Measurements from ENCODE around the gene BRAF.
"Not testable (repeated sequence)": the region's sequence is repeated elsewhere in the genome, so short reads cannot be mapped to it uniquely, and the experiment has no call there.

The BRAF gene

DNA sequence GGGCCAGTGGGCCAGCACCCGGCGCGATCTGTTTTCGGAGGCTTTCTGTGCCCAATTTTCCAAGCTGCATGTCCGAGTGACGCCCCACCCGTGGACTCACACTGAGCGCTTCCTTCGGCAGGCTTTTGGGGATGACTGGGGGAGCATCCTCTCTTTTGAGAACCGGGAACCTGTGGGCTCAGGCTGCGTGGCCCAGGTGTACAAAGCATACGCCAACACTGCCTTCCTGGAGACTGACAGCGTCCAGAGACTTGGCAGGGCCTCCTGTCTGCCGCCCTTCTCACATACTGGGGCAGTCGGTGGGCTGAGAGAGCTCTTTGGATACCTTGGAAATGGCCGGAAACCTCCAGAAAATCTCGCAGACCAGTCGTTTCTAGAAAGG lies 251.0 kb downstream of the BRAF start:
- no peaks in the 10 kb centered on the region for H3K36me3 ChIP-seq (ENCODE audit: insufficient read depth, insufficient read length, low read length)
- H3K9me3 ChIP-seq (ENCODE audit: insufficient read depth, low read length) = no peaks in the 10 kb centered on the region
- TF ChIP-seq ZNF274 (IDR thresholded peaks at IDR 0.05; ENCODE audit: low read depth, low read length) (no peak), YY1 (IDR thresholded peaks at IDR 0.05; ENCODE audit: insufficient read depth, insufficient read length) (no peak), SUZ12 (IDR thresholded peaks at IDR 0.05; ENCODE audit: extremely low read depth, insufficient read depth, insufficient read length) (no peak)
- H3K4me1 ChIP-seq (ENCODE audit: insufficient read depth, insufficient read length) = peaks cover 5% of the 10 kb centered on the region
- peak overlapping the region; percentile 68 for H3K4me3 ChIP-seq (ENCODE audit: insufficient read length, low read depth)
- peaks cover 17% of the 10 kb centered on the region for H3K27me3 ChIP-seq (ENCODE audit: insufficient read depth, insufficient read length)
- peak overlapping the region; percentile 87 for H3K9ac ChIP-seq (ENCODE audit: insufficient read length, low read depth)
- no peak for DNase-seq (ENCODE audit: low read depth, low spot score)

DNA sequence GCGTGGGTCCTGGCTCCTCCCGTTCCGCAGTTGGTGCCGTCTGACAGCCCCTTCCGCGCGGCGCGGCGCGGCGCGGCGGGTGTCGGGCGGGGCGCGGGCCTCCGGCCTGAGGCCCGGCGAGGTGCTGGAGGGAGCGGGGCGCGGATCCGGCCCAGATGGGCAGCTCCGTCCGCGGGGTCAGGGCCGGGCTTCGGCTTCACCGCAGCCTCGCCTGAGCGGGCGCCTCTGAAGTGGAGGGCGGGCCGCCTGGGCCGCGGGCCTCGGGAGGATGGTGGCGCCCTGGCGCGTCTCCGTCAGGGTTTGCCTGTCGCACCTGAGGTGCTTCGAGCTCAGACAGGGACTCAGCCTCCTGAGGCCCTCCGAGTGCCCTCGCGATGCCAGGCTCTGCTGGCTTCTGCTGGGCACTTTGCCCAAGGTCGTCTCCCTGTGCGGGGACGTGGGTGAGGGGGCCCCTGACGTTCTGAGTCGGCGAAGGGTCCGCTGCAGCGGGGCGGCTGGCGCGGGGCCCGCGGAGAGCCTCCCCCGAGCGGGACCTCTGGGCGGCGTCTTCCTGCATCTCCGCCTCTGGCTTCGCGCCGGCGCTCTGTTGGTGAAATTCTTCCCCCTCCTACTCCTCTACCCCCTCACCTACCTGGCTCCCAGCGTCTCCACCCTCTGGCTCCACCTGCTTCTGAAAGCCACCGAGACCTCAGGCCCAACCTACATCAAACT lies 251.5 kb downstream of the BRAF start:
- H3K4me1 ChIP-seq (ENCODE audit: insufficient read depth, insufficient read length) = peaks cover 5% of the 10 kb centered on the region
- H3K36me3 ChIP-seq (ENCODE audit: insufficient read depth, insufficient read length, low read length) = no peaks in the 10 kb centered on the region
- TF ChIP-seq YY1 (IDR thresholded peaks at IDR 0.05; ENCODE audit: insufficient read depth, insufficient read length) = no peak
- TF ChIP-seq SUZ12 (IDR thresholded peaks at IDR 0.05; ENCODE audit: extremely low read depth, insufficient read depth, insufficient read length) = no peak
- TF ChIP-seq ZNF274 (IDR thresholded peaks at IDR 0.05; ENCODE audit: low read depth, low read length) = no peak
- peak overlapping the region; percentile 87 for H3K9ac ChIP-seq (ENCODE audit: insufficient read length, low read depth)
- H3K4me3 ChIP-seq (ENCODE audit: insufficient read length, low read depth) = peak overlapping the region; percentile 68
- H3K27me3 ChIP-seq (ENCODE audit: insufficient read depth, insufficient read length) = peaks cover 17% of the 10 kb centered on the region
- no peaks in the 10 kb centered on the region for H3K9me3 ChIP-seq (ENCODE audit: insufficient read depth, low read length)
- no peak for DNase-seq (ENCODE audit: low read depth, low spot score)

DNA sequence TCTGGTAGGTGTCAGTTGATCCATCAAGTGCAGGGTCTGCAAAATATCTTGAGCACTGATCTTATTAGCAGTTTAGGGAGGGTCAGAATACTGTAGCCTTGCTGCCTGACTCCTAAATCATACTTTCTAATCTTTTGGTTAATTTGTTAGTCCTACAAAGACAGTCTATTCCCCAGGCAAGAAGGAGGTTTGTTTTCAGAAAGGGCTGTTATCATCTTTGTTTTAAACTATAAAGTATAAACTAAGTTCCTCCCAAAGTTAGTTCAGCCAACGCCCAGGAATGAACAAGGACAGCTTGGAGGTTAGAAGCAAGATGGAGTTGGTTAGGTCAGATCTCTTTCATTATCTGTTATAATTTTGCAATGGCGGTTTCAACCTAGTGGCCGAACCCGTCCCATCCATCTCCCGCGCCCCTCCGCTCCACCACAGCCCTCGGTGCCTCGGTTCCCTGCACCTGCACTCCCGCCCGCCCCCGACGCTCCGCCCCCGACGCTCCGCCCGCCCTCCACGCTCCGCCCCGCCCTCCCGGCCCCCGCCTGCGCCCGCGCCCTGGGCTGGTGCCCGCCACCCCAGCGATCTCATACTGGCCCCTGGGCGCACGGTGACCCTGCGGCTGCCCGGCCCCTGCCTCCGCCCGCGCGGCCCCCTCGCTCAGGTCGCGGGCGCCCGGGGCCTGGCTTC lies 252.2 kb downstream of the BRAF start, which contains the start of gene ADCK2:
Gene ADCK2 (plus strand): TSS at position 564 of the 681 bp plus-strand sequence. CDS start 386 bp downstream, outside the sequence.
- H3K9ac ChIP-seq (ENCODE audit: insufficient read length, low read depth) = peak within 1 kb of the TSS; percentile 87
- H3K4me1 ChIP-seq (ENCODE audit: insufficient read depth, insufficient read length) = peaks cover 5% of the 10 kb centered on the region
- H3K36me3 ChIP-seq (ENCODE audit: insufficient read depth, insufficient read length, low read length) = no peaks in the 10 kb centered on the region
- peaks cover 17% of the 10 kb centered on the region for H3K27me3 ChIP-seq (ENCODE audit: insufficient read depth, insufficient read length)
- peak within 1 kb of the TSS; percentile 68 for H3K4me3 ChIP-seq (ENCODE audit: insufficient read length, low read depth)
- H3K9me3 ChIP-seq (ENCODE audit: insufficient read depth, low read length) = no peaks in the 10 kb centered on the region
- TF ChIP-seq ZNF274 (IDR thresholded peaks at IDR 0.05; ENCODE audit: low read depth, low read length) (no peak), SUZ12 (IDR thresholded peaks at IDR 0.05; ENCODE audit: extremely low read depth, insufficient read depth, insufficient read length) (no peak), YY1 (IDR thresholded peaks at IDR 0.05; ENCODE audit: insufficient read depth, insufficient read length) (no peak)
- no peak for DNase-seq (ENCODE audit: low read depth, low spot score)

DNA sequence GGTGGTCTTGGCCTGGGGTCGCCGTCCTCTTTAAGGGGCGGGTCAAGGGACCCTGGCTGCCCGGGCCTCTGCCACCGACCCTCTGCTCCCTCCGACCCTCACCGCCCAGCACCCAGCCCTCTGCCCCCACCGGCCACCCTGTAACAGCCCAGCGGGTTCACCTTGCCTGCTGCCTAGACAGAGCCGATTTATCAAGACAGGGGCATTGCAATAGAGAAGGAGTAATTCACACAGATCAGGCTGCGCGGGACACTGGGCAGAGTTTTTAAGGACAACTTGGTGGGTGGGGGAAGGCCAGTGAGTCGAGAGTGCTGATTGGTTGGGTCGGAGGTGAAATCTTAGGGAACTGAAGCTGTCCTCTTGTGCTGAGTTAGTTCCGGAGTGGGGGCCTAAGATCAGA lies 252.8 kb downstream of the BRAF start:
- Histone ChIP-seq H3K36me3 (ENCODE audit: insufficient read depth, insufficient read length, low read length) (no peaks in the 10 kb centered on the region), H3K4me3 (ENCODE audit: insufficient read length, low read depth) (no peak overlapping the region), H3K4me1 (ENCODE audit: insufficient read depth, insufficient read length) (peaks cover 5% of the 10 kb centered on the region), H3K9me3 (ENCODE audit: insufficient read depth, low read length) (no peaks in the 10 kb centered on the region), H3K9ac (ENCODE audit: insufficient read length, low read depth) (no peak overlapping the region), H3K27me3 (ENCODE audit: insufficient read depth, insufficient read length) (peaks cover 17% of the 10 kb centered on the region)
- TF ChIP-seq ZNF274 (IDR thresholded peaks at IDR 0.05; ENCODE audit: low read depth, low read length) (no peak), YY1 (IDR thresholded peaks at IDR 0.05; ENCODE audit: insufficient read depth, insufficient read length) (no peak), SUZ12 (IDR thresholded peaks at IDR 0.05; ENCODE audit: extremely low read depth, insufficient read depth, insufficient read length) (no peak)
- no peak for DNase-seq (ENCODE audit: low read depth, low spot score)

DNA sequence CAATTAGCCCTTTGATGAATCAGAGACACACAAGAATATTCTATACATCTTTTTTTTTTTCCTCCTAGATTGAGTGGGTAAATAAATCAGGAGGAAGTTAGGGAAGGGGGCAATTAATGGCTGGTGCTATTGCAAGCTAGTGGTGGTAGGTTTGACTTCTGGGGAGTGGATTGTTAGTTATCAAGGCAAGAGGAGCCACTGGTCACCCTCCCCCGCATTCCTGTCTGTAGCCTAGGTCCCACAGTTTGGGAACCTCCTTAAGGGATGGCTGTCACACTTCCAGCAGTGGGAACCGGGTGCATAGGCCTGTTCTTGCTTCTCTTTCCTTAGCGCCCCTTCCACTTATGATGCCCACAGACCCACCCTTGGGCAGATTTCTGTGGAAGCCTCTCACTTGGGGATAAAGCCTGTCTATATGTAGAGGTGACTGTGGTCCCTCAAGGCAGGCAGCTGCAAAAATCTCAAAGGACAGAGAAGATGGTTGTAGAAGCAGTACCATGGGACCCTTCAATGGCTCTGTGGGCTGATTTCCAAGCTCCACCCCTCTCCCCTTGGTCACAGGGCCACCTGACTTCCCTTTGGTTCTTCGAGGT lies 254.3 kb downstream of the BRAF start:
- Histone ChIP-seq H3K36me3 (ENCODE audit: insufficient read depth, insufficient read length, low read length) (no peaks in the 10 kb centered on the region), H3K27me3 (ENCODE audit: insufficient read depth, insufficient read length) (peaks cover 17% of the 10 kb centered on the region), H3K9me3 (ENCODE audit: insufficient read depth, low read length) (no peaks in the 10 kb centered on the region), H3K9ac (ENCODE audit: insufficient read length, low read depth) (no peak overlapping the region), H3K4me3 (ENCODE audit: insufficient read length, low read depth) (no peak overlapping the region), H3K4me1 (ENCODE audit: insufficient read depth, insufficient read length) (peaks cover 5% of the 10 kb centered on the region)
- TF ChIP-seq YY1 (IDR thresholded peaks at IDR 0.05; ENCODE audit: insufficient read depth, insufficient read length) (no peak), SUZ12 (IDR thresholded peaks at IDR 0.05; ENCODE audit: extremely low read depth, insufficient read depth, insufficient read length) (no peak), ZNF274 (IDR thresholded peaks at IDR 0.05; ENCODE audit: low read depth, low read length) (no peak)
- no peak for DNase-seq (ENCODE audit: low read depth, low spot score)

DNA sequence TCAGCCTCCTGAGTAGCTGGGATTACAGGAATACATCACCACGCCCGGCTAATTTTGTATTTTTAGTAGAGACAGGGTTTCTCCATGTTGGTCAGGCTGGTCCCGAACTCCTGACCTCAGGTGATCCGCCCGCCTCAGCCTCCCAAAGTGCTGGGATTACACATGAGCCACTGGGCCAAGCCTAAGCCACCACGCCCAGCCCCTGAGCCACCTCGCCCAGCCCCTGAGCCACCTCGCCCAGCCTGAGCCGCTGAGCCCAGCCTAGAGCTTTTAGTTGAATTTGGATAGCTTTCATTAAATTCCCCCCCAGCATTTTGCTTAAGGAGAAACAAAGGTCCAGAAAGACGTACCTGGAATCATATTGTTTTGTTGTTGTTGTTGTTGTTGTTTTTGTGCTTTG lies 254.9 kb downstream of the BRAF start:
- H3K36me3 ChIP-seq (ENCODE audit: insufficient read depth, insufficient read length, low read length); H3K4me3 ChIP-seq (ENCODE audit: insufficient read length, low read depth); H3K4me1 ChIP-seq (ENCODE audit: insufficient read depth, insufficient read length); DNase-seq (ENCODE audit: low read depth, low spot score); H3K9ac ChIP-seq (ENCODE audit: insufficient read length, low read depth); H3K9me3 ChIP-seq (ENCODE audit: insufficient read depth, low read length): not testable (repeated sequence)
- peaks cover 17% of the 10 kb centered on the region for H3K27me3 ChIP-seq (ENCODE audit: insufficient read depth, insufficient read length)

DNA sequence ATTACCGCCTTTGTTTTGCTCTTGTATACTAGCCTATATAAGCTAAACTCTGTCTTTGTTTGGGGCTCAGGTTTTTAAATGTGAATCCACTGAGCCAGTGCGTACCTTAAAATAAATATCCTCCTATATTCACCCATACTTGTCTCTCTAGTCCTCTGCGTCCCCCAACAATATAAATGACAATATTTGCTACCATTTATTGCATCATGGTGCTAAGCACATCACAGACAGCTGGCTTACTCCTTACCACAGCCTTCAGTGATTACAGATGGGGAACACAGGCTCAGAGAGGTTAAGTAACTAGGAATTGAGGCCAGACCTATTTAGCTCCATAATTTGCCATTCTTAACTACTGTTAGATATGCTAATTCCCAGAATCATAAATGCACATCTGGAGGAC lies 255.4 kb downstream of the BRAF start:
- Histone ChIP-seq H3K27me3 (ENCODE audit: insufficient read depth, insufficient read length) (peaks cover 17% of the 10 kb centered on the region), H3K9ac (ENCODE audit: insufficient read length, low read depth) (no peak overlapping the region), H3K4me3 (ENCODE audit: insufficient read length, low read depth) (no peak overlapping the region), H3K4me1 (ENCODE audit: insufficient read depth, insufficient read length) (peaks cover 5% of the 10 kb centered on the region), H3K36me3 (ENCODE audit: insufficient read depth, insufficient read length, low read length) (no peaks in the 10 kb centered on the region), H3K9me3 (ENCODE audit: insufficient read depth, low read length) (no peaks in the 10 kb centered on the region)
- DNase-seq (ENCODE audit: low read depth, low spot score) = no peak
- TF ChIP-seq SUZ12 (IDR thresholded peaks at IDR 0.05; ENCODE audit: extremely low read depth, insufficient read depth, insufficient read length) = no peak
- TF ChIP-seq YY1 (IDR thresholded peaks at IDR 0.05; ENCODE audit: insufficient read depth, insufficient read length) = no peak
- no peak for TF ChIP-seq ZNF274 (IDR thresholded peaks at IDR 0.05; ENCODE audit: low read depth, low read length)
